Heart left ventricle (tissue), 13 donors: ENCODE measurements around the gene MXRA7.

ENCODE experiments used
- CTCF ChIP-seq, 12 donors: fragments of 200-600 bp; sonication (generic) in 4 of 12; IDR thresholded peaks; one replicate each; pipeline versions ENCODE4 v1.5.0 to v1.8.0; 2018 to 2022; ENCODE audit warnings: antibody characterized with exemption in 12 of 12, mild to moderate bottlenecking in 5 of 12
- POLR2A ChIP-seq, 2 donors: fragments of 450-650 bp; IDR thresholded peaks; one replicate each; pipeline ENCODE4 v1.6.1; 2017; ENCODE audit warnings: antibody characterized with exemption in 2 of 2, mild to moderate bottlenecking in 2 of 2, moderate library complexity in 2 of 2
- donor health status: ischemic (EF 13 %, LVEDD 7.1; RV severe dilation, severe dysfunction).
- donor health status: DM: no; HTN: yes; CAD: no.
- donor health status: DM: no; HTN: no; CAD: no.
- donor health status: ischemic (EF 25% LVEDD 6.9; RV normal size, moderate dysfunction).
- donor health status: ischemic (EF 25% LVEDD 5.7; RV mildly dilated, moderate dysfunction).
- donor health status: ischemic (EF 35%, LVEDD 5.7; RV mildly dilated, moderate dysfunction).
- donor health status: nonischemic (EF 11% LVEDD 7.7; RV severe dilation, severe dysfunction).
- donor health status: DM: yes; HTN: yes; CAD: no.
- donor health status: PGD.
- donor health status: ischemic (EF 29% LVEDD 5.4; RV normal size, mild dysfunction).
- donor health status: nonischemic (EF 23%, LVEDD 6.1; RV moderate dilation, normal function).

GRCh38 chr17:76710863-76711611 is at the start of gene MXRA7:
- TF ChIP-seq CTCF (IDR thresholded peaks at IDR 0.05) (no peak), POLR2A (IDR thresholded peaks at IDR 0.05) (no peak)
